ENCODE measurements around the gene CYLD.
A peak's percentile ranks its signal among the peaks of the same experiment; 100 is the strongest.

CYLD gene

GRCh38 chr16:50789757-50790156 lies 47.9 kb downstream of the CYLD start:
- DNase-seq: no peak

GRCh38 chr16:50791522-50791921 lies 49.6 kb downstream of the CYLD start:
- no peak for DNase-seq

- no peak for DNase-seq
Measured at GRCh38 chr16:50796829-50797228, 54.9 kb downstream of the CYLD start.

- no peak for DNase-seq
Measured at GRCh38 chr16:50797456-50797855, 55.6 kb downstream of the CYLD start.

- no peak for DNase-seq
Measured at GRCh38 chr16:50800074-50800473, 58.2 kb downstream of the CYLD start.

GRCh38 chr16:50801036-50801435 lies 59.1 kb downstream of the CYLD start:
- DNase-seq: no peak

GRCh38 chr16:50802000-50802399 lies 60.1 kb downstream of the CYLD start:
- DNase-seq: no peak

GRCh38 chr16:50802961-50803360 lies 61.1 kb downstream of the CYLD start:
- no peak for DNase-seq

GRCh38 chr16:50804290-50804907 lies 62.5 kb downstream of the CYLD start:
- DNase-seq: no peak

GRCh38 chr16:50806099-50807062 lies 64.5 kb downstream of the CYLD start:
- peak; percentile 90 for DNase-seq

- no peak for DNase-seq
Measured at GRCh38 chr16:50808929-50809538, 67.1 kb downstream of the CYLD start.

GRCh38 chr16:50809561-50809960 lies 67.7 kb downstream of the CYLD start:
- no peak for DNase-seq

- DNase-seq: no peak
Measured at GRCh38 chr16:50810241-50810965, 68.5 kb downstream of the CYLD start.

- no peak for DNase-seq
Measured at GRCh38 chr16:50812046-50812445, 70.2 kb downstream of the CYLD start.

GRCh38 chr16:50812876-50813466 lies 71.1 kb downstream of the CYLD start:
- DNase-seq: no peak

GRCh38 chr16:50814052-50814451 lies 72.2 kb downstream of the CYLD start:
- DNase-seq: no peak

GRCh38 chr16:50814541-50814940 lies 72.7 kb downstream of the CYLD start:
- no peak for DNase-seq

- DNase-seq: no peak
Measured at GRCh38 chr16:50815382-50815781, 73.5 kb downstream of the CYLD start.

- no peak for DNase-seq
Measured at GRCh38 chr16:50816901-50817555, 75.1 kb downstream of the CYLD start.

GRCh38 chr16:50818380-50818779 lies 76.5 kb downstream of the CYLD start:
- no peak for DNase-seq

- no peak for DNase-seq
Measured at GRCh38 chr16:50819706-50820105, 77.8 kb downstream of the CYLD start.

GRCh38 chr16:50820225-50820624 lies 78.3 kb downstream of the CYLD start:
- no peak for DNase-seq

Data from activated CD4-positive, alpha-beta T cell treated with anti-CD3 and anti-CD28 coated beads, Interleukin-2, Interleukin-6, amounts not matched to agents 100 ng/mL and 50 ng/mL, durations not matched to agents 16 hours and 8 hours (primary cell).